A549 (cell line): ENCODE measurements around the gene GUCY2D. TPM values are rescaled to one million over a fixed set of nuclear protein-coding genes. Genes with fewer than 3 reads are reported as not detected.

ENCODE experiments used
- ATAC-seq, 2 experiments: fragments of 200-7000 bp in 1 of 2; fragments of >200 bp in 1 of 2; cut with Nextera tagmentation in 1 of 2; cut with Tn5 transposase in 1 of 2; 3 replicates each; pipeline versions ENCODE4 v1.8.0 to v1.9.1; 2018 to 2020; ENCODE audit warnings: mild to moderate bottlenecking in 1 of 2, moderate library complexity in 1 of 2
- CTCF ChIA-PET: fragments of 300-600 bp; sonication (Branson Sonifier 250); formaldehyde crosslinking; extraction: SDS; loops from one replicate; lab custom pipeline; 2021; ENCODE audit warnings: antibody characterized with exemption, inconsistent platforms; lab: Yijun Ruan, JAX
- POLR2A ChIA-PET: fragments of 350-600 bp; formaldehyde crosslinking; extraction: SDS; loops from one replicate; lab custom pipeline; 2021; ENCODE audit warnings: antibody characterized with exemption, inconsistent platforms; lab: Yijun Ruan, JAX
- DNase-seq, 2 experiments: peaks; one replicate each; pipeline versions ENCODE4 v3.0.0 to v3.0.0-alpha.2; 2011 to 2016; ENCODE audit warnings: low read depth in 1 of 2, low spot score in 1 of 2
- FAIRE-seq: peaks from 2 replicates; lab custom pipeline; 2011; peaks lifted over from hg19 to GRCh38; lab: Jason Lieb, UNC
- H3K27ac ChIP-seq, 2 experiments: fragments of >200 bp; sonication (Bioruptor Twin); formaldehyde crosslinking; 3 replicates each; pipeline ENCODE4 v1.5.1; 2016 to 2017
- H3K4me1 ChIP-seq: fragments of >200 bp; sonication (Bioruptor Twin); formaldehyde crosslinking; 3 replicates; pipeline ENCODE4 v1.6.1; 2016
- H3K4me2 ChIP-seq: fragments of >200 bp; sonication (Bioruptor Twin); formaldehyde crosslinking; 3 replicates; pipeline ENCODE4 v1.6.1; 2016
- H3K4me3 ChIP-seq: fragments of >200 bp; sonication (Bioruptor Twin); formaldehyde crosslinking; 3 replicates; pipeline ENCODE4 v1.5.1; 2016
- H3K9me3 ChIP-seq: fragments of >200 bp; sonication (Bioruptor Twin); formaldehyde crosslinking; 3 replicates; pipeline ENCODE4 v1.6.1; 2016
- ATOH8 ChIP-seq: fragments of 250-450 bp; sonication (Bioruptor Pico); IDR thresholded peaks from 2 replicates; pipeline ENCODE4 v1.5.0; 2020; ENCODE audit warnings: low read depth, mild to moderate bottlenecking, moderate library complexity
- BCL3 ChIP-seq: fragments of >200 bp; sonication (Bioruptor Twin); formaldehyde crosslinking; IDR thresholded peaks from 3 replicates; pipeline ENCODE4 v1.6.1; 2016
- CBX2 ChIP-seq: fragments of 200-600 bp; sonication (generic); IDR thresholded peaks from 2 replicates; pipeline ENCODE4 v1.6.1; 2016; ENCODE audit warnings: low read depth, mild to moderate bottlenecking, borderline replicate concordance
- CTCF ChIP-seq: fragments of >200 bp; sonication (Bioruptor Twin); formaldehyde crosslinking; IDR thresholded peaks from 3 replicates; pipeline ENCODE4 v1.5.1; 2016
- EHF ChIP-seq: fragments of 250-450 bp; sonication (Bioruptor Pico); IDR thresholded peaks from 2 replicates; pipeline ENCODE4 v1.5.0; 2020; ENCODE audit warnings: mild to moderate bottlenecking
- ELK1 ChIP-seq: fragments of 150-350 bp; IDR thresholded peaks from 2 replicates; pipeline ENCODE4 v1.6.1; 2014; ENCODE audit warnings: low read depth, mild to moderate bottlenecking, low read length
- EP300 ChIP-seq, 2 experiments: fragments of >200 bp; sonication (Bioruptor Twin); formaldehyde crosslinking; IDR thresholded peaks; 2 replicates in 1 of 2; 3 replicates in 1 of 2; pipeline ENCODE4 v1.6.1; 2016 to 2017
- GATA3 ChIP-seq: IDR thresholded peaks from 2 replicates; pipeline ENCODE4 v1.6.1; 2012; ENCODE audit warnings: borderline replicate concordance
- HMGXB4 ChIP-seq: fragments of 250-450 bp; sonication (Bioruptor Pico); IDR thresholded peaks from 2 replicates; pipeline ENCODE4 v1.5.0; 2021; ENCODE audit warnings: mild to moderate bottlenecking, moderate library complexity, borderline replicate concordance
- HOXB5 ChIP-seq: fragments of 250-450 bp; sonication (Bioruptor Pico); IDR thresholded peaks from 2 replicates; pipeline ENCODE4 v1.5.0; 2020; ENCODE audit warnings: mild to moderate bottlenecking, moderate library complexity
- MYC ChIP-seq: IDR thresholded peaks from 2 replicates; pipeline ENCODE4 v1.6.1; 2012; ENCODE audit warnings: mild to moderate bottlenecking, inconsistent platforms, low read length, improper control_type of control experiment, borderline replicate concordance
- PHF8 ChIP-seq: fragments of 200-600 bp; sonication (generic); IDR thresholded peaks from 2 replicates; pipeline ENCODE4 v1.6.1; 2016; ENCODE audit warnings: low read depth, mild to moderate bottlenecking, antibody characterized with exemption, moderate library complexity, borderline replicate concordance
- POLR2AphosphoS2 ChIP-seq: conservative IDR thresholded peaks from 2 replicates; pipeline ENCODE4 v1.6.1; 2012; ENCODE audit warnings: low read length, improper control_type of control experiment, inconsistent platforms
- ZC3H11A ChIP-seq: fragments of 450-650 bp; IDR thresholded peaks from 2 replicates; pipeline ENCODE4 v1.6.1; 2014; ENCODE audit warnings: antibody characterized with exemption, mild to moderate bottlenecking
- ZSCAN20 ChIP-seq: fragments of 250-450 bp; sonication (Bioruptor Pico); IDR thresholded peaks from 2 replicates; pipeline ENCODE4 v1.8.0; 2022; ENCODE audit warnings: mild to moderate bottlenecking, moderate library complexity
- WGBS: methylation state at CpG from one replicate; pipeline ENCODE4 v1.1.6; 2017; ENCODE audit errors: missing lambda C conversion rate; 5-methylcytosine and 5-hydroxymethylcytosine counted together
- polyA plus RNA-seq, 4 experiments: library from polyadenylated mRNA; depleted of rRNA in 3 of 4; stranded (reverse); fragments of >200 nt; fragmentation: RNase III in 1 of 4; extraction: RNeasy Plus Mini Kit Qiagen cat#74134 plus additional on column Dnase treatment in 1 of 4; gene quantifications; 2 replicates in 3 of 4; 3 replicates in 1 of 4; pipeline ENCODE4 v1.2.3, GENCODE V29; 2011 to 2017

GUCY2D gene
- polyA plus RNA-seq, 2 of the 4 experiments (the other 2 are of a cell fraction), result 0.14 TPM; not detected in 1

- no peak for ATAC-seq
- Histone ChIP-seq H3K4me2 (no peak overlapping the region), H3K4me3 (no peak overlapping the region), H3K9me3 (no peaks in the 10 kb centered on the region), H3K27ac (no peak overlapping the region), H3K4me1 (peaks cover 6% of the 10 kb centered on the region; the same call in 2 of the 3 replicates)
- ChIA-PET CTCF (interaction anchor here (0.8 to 13.8 kb wide), 10 partner anchors 18 to 319 kb away, joined by 3 to 682 read pairs (median 116); partner anchors contain the start of genes ALOX12B, ALOX15B and ALOXE3), POLR2A (interaction anchor here (1.1 to 1.4 kb wide), 2 partner anchors 11 to 110 kb away, joined by 3 to 4 read pairs; no protein-coding TSS in a partner anchor)
- no peak for TF ChIP-seq ZSCAN20 (CRISPR knock-in tag)
- DNase-seq, result no peak
- no peak for FAIRE-seq
- WGBS, result 63% methylated on average over 15 of the region's 15 CpGs
Observed at GRCh38 chr17:8062807-8063483, 60.5 kb downstream of the GUCY2D start.

- no peaks in the 10 kb centered on the region for H3K9me3 ChIP-seq
- no peak overlapping the region for H3K4me3 ChIP-seq
- FAIRE-seq (no peak), ATAC-seq (no peak), DNase-seq (no peak)
- peaks cover 8% of the 10 kb centered on the region; the same call in 2 of the 3 replicates for H3K4me1 ChIP-seq
- ChIA-PET CTCF (interaction anchor here (1.1 to 13.8 kb wide), 5 partner anchors 18 to 200 kb away, joined by 4 to 682 read pairs (median 229); partner anchors contain the start of genes ALOX12B and ALOX15B), POLR2A (no interaction called here)
- WGBS, result 33% methylated on average over 11 of the region's 28 CpGs
- no peak for TF ChIP-seq HOXB5 (CRISPR knock-in tag)
- no peak for TF ChIP-seq EHF (CRISPR knock-in tag)
- TF ChIP-seq CBX2, result no peak
- no peak for TF ChIP-seq ATOH8 (CRISPR knock-in tag)
- TF ChIP-seq MYC, result no peak
- no peak for TF ChIP-seq CTCF
- no peak for TF ChIP-seq EP300 (IDR thresholded peaks at IDR 0.05)
- TF ChIP-seq ELK1, result no peak
- TF ChIP-seq BCL3, result no peak
- TF ChIP-seq POLR2AphosphoS2, result no peak
- TF ChIP-seq GATA3, result no peak
- no peak for TF ChIP-seq PHF8
- no peak for TF ChIP-seq ZC3H11A
- no peak for TF ChIP-seq HMGXB4
- H3K4me2 ChIP-seq, result no peak overlapping the region
- H3K27ac ChIP-seq, result no peak overlapping the region
Observed at GRCh38 chr17:8063761-8064534, 61.5 kb downstream of the GUCY2D start.
